HepG2 (cell line): ENCODE measurements around the gene CHPF. TPM values are rescaled to one million over a fixed set of nuclear protein-coding genes. Genes with fewer than 3 reads are reported as not detected.
A peak's percentile ranks its signal among the peaks of the same experiment; 100 is the strongest.

ENCODE experiments used
- AGO2 ChIP-seq: fragments of 200-400 bp; formaldehyde crosslinking; optimal IDR thresholded peaks from 2 replicates; pipeline ENCODE3; 2017; ENCODE audit warnings: mild to moderate bottlenecking, low read depth, low read length, moderate library complexity
- BHLHE40 ChIP-seq: IDR thresholded peaks from 2 replicates; pipeline ENCODE4 v1.6.1; 2011; ENCODE audit warnings: low read length, improper control_type of control experiment
- CENPT ChIP-seq: sonication (generic); formaldehyde crosslinking; IDR thresholded peaks from 2 replicates; pipeline ENCODE4 v1.8.0; 2022; ENCODE audit warnings: low read depth, mild to moderate bottlenecking, moderate library complexity, missing genetic modification reagents
- CREB3 ChIP-seq: sonication (generic); formaldehyde crosslinking; IDR thresholded peaks from 2 replicates; pipeline ENCODE4 v1.5.0; 2020; ENCODE audit warnings: missing genetic modification reagents
- CREM ChIP-seq, 2 experiments: sonication (generic) in 1 of 2; formaldehyde crosslinking in 1 of 2; IDR thresholded peaks; 2 replicates each; pipeline versions ENCODE4 v1.4.0 to v1.6.1; 2016 to 2020; ENCODE audit warnings: antibody characterized with exemption in 1 of 2, mild to moderate bottlenecking in 1 of 2, missing genetic modification reagents in 1 of 2
- HMG20B ChIP-seq: conservative IDR thresholded peaks from 2 replicates; pipeline ENCODE4 v1.6.1; 2016; ENCODE audit warnings: missing genetic modification reagents, missing compliant biosample characterization
- MTF1 ChIP-seq: sonication (generic); formaldehyde crosslinking; IDR thresholded peaks from 2 replicates; pipeline ENCODE4 v1.5.0; 2020; ENCODE audit warnings: missing genetic modification reagents
- NFAT5 ChIP-seq: sonication (generic); formaldehyde crosslinking; IDR thresholded peaks from 2 replicates; pipeline ENCODE4 v1.4.0; 2020; ENCODE audit warnings: missing genetic modification reagents
- SOX13 ChIP-seq, 3 experiments: fragments of 450-650 bp in 1 of 3; sonication (generic) in 1 of 3; formaldehyde crosslinking in 1 of 3; IDR thresholded peaks in 2 of 3; conservative IDR thresholded peaks in 1 of 3; 2 replicates each; pipeline versions ENCODE4 v1.5.0 to v1.6.1; 2016 to 2020; ENCODE audit warnings: antibody characterized with exemption in 1 of 3, mild to moderate bottlenecking in 1 of 3, missing compliant biosample characterization in 1 of 3, missing genetic modification reagents in 1 of 3, moderate library complexity in 1 of 3
- THAP11 ChIP-seq: IDR thresholded peaks from 2 replicates; pipeline ENCODE4 v1.6.1; 2016; ENCODE audit warnings: missing biosample characterization, missing genetic modification reagents
- TSC22D2 ChIP-seq: sonication (generic); formaldehyde crosslinking; IDR thresholded peaks from 2 replicates; pipeline ENCODE4 v1.5.1; 2020; ENCODE audit warnings: missing genetic modification reagents, mild to moderate bottlenecking, borderline replicate concordance
- ZNF224 ChIP-seq: sonication (generic); formaldehyde crosslinking; IDR thresholded peaks from 2 replicates; pipeline ENCODE4 v1.5.0; 2020; ENCODE audit warnings: mild to moderate bottlenecking, missing genetic modification reagents
- ZNF230 ChIP-seq: sonication (generic); formaldehyde crosslinking; IDR thresholded peaks from 2 replicates; pipeline ENCODE4 v1.4.0; 2020; ENCODE audit warnings: mild to moderate bottlenecking, missing genetic modification reagents
- ZNF235 ChIP-seq: sonication (generic); formaldehyde crosslinking; IDR thresholded peaks from 2 replicates; pipeline ENCODE4 v1.8.1; 2023; ENCODE audit warnings: mild to moderate bottlenecking, missing genetic modification reagents, borderline replicate concordance
- ZNF251 ChIP-seq: sonication (generic); formaldehyde crosslinking; IDR thresholded peaks from 2 replicates; pipeline ENCODE4 v1.9.0; 2021; ENCODE audit warnings: mild to moderate bottlenecking, missing genetic modification reagents
- ZNF564 ChIP-seq: sonication (generic); formaldehyde crosslinking; IDR thresholded peaks from 2 replicates; pipeline ENCODE4 v1.8.1; 2023; ENCODE audit warnings: mild to moderate bottlenecking, missing genetic modification reagents
- ZNF747 ChIP-seq: sonication (generic); formaldehyde crosslinking; IDR thresholded peaks from 2 replicates; pipeline ENCODE4 v1.8.1; 2023; ENCODE audit warnings: missing genetic modification reagents, mild to moderate bottlenecking, borderline replicate concordance
- ZNF878 ChIP-seq: sonication (generic); formaldehyde crosslinking; IDR thresholded peaks from 2 replicates; pipeline ENCODE4 v1.8.1; 2023; ENCODE audit warnings: mild to moderate bottlenecking, missing genetic modification reagents, moderate library complexity
- ZSCAN31 ChIP-seq: sonication (generic); formaldehyde crosslinking; IDR thresholded peaks from 2 replicates; pipeline ENCODE4 v1.5.0; 2020; ENCODE audit warnings: low read depth, mild to moderate bottlenecking, missing genetic modification reagents
- polyA plus RNA-seq, 8 experiments: library from polyadenylated mRNA; depleted of rRNA in 3 of 8; stranded (reverse) in 7 of 8; unstranded in 1 of 8; fragments of >200 nt; fragmentation: Illumina TruSeq in 4 of 8; extraction: Trizol in 4 of 8; gene quantifications; 2 replicates each; pipeline versions ENCODE4 v1.2.1 to v1.2.3, GENCODE V29; 2011 to 2016; ENCODE audit warnings: low read depth in 4 of 8, missing spikeins in 1 of 8, mixed read lengths in 1 of 8; ENCODE audit not compliant: insufficient read depth in 1 of 8
- total RNA-seq, 5 experiments: library from RNA; depleted of rRNA; stranded (reverse); fragments of >200 nt; fragmentation: Illumina TruSeq; extraction: Trizol; gene quantifications; 2 replicates each; pipeline ENCODE4 v1.2.3, GENCODE V29; 2016; ENCODE audit warnings: low read depth in 1 of 5
- TF ChIP-seq, protein P1 (sequence below): sonication (generic); formaldehyde crosslinking; IDR thresholded peaks from 2 replicates; pipeline ENCODE4 v1.8.1; 2022; ENCODE audit warnings: low read depth, mild to moderate bottlenecking, missing genetic modification reagents

CHPF gene
- total and polyA plus RNA-seq, 2 of the 13 experiments (the other 11 are each of a cell fraction or from before 2014, with no cell fraction given), result 79.6 to 111 TPM

DNA sequence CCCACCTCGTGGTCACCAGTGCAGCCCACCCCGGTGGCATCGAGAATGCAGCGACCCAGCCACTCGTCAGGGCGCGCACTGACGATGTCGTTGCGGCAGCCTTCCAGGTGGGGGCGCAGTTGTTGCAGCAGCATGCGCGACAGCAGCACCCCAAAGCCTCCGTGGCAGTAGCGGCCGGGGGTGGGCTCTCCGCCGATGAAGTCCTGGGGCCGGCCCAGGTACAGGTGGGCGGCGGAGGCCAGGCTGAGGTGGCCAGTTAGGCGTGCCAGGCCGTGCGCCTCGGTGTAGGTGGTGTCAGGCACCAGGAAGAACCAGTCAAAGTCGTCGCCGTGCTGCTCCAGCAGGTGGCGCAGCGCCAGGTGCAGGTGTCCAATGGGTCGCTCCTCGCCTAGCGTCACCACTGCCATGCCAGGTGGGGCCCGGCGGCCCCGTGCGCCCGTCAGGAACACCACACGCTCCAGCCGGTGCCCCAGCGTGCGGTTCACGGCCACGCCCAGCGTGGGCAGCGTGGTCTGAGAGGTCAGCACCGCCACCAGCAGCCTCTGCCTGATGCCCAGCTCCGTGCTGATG lies 1.9 kb downstream of the CHPF start (continued):
- TF ChIP-seq BHLHE40 (no peak; the same call in 1 of the 2 replicates), SOX13 (IDR thresholded peaks at IDR 0.05) (no peak), SOX13 (CRISPR knock-in tag; conservative IDR thresholded peaks at IDR 0.05 in 1 of 2, IDR thresholded peaks at IDR 0.05 in 1 of 2) (no peak), ZNF747 (CRISPR knock-in tag) (peak; percentile 88; the same call in 1 of the 2 replicates), CENPT (CRISPR knock-in tag) (peak; percentile 86; the same call in 1 of the 2 replicates), MTF1 (CRISPR knock-in tag) (no peak), ZNF251 (peak; percentile 93; the same call in 1 of the 2 replicates), HMG20B (CRISPR knock-in tag) (no peak), THAP11 (CRISPR knock-in tag) (peak; percentile 76), ZNF878 (CRISPR knock-in tag) (no peak), CREB3 (CRISPR knock-in tag) (no peak), ZNF230 (CRISPR knock-in tag) (peak; percentile 96), ZNF564 (peak; percentile 21; the same call in 1 of the 2 replicates), CREM (IDR thresholded peaks at IDR 0.05) (no peak), CREM (CRISPR knock-in tag; IDR thresholded peaks at IDR 0.05) (no peak), TSC22D2 (CRISPR knock-in tag) (peak; percentile 46; the same call in 1 of the 2 replicates), NFAT5 (CRISPR knock-in tag) (peak; percentile 83; the same call in 1 of the 2 replicates), ZNF224 (CRISPR knock-in tag) (peak; percentile 86; the same call in 1 of the 2 replicates), ZSCAN31 (peak; percentile 95), AGO2 (peak; percentile 74), ZNF235 (CRISPR knock-in tag) (peak; percentile 52; the same call in 1 of the 2 replicates)
- TF ChIP-seq, protein P1, sequence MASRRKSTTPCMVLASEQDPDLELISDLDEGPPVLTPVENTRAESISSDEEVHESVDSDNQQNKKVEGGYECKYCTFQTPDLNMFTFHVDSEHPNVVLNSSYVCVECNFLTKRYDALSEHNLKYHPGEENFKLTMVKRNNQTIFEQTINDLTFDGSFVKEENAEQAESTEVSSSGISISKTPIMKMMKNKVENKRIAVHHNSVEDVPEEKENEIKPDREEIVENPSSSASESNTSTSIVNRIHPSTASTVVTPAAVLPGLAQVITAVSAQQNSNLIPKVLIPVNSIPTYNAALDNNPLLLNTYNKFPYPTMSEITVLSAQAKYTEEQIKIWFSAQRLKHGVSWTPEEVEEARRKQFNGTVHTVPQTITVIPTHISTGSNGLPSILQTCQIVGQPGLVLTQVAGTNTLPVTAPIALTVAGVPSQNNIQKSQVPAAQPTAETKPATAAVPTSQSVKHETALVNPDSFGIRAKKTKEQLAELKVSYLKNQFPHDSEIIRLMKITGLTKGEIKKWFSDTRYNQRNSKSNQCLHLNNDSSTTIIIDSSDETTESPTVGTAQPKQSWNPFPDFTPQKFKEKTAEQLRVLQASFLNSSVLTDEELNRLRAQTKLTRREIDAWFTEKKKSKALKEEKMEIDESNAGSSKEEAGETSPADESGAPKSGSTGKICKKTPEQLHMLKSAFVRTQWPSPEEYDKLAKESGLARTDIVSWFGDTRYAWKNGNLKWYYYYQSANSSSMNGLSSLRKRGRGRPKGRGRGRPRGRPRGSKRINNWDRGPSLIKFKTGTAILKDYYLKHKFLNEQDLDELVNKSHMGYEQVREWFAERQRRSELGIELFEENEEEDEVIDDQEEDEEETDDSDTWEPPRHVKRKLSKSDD (CRISPR knock-in tag), result peak; percentile 81
